Kidney epithelial cell (primary cell): ENCODE results near the gene HAUS1. TPM values are rescaled to one million over a fixed set of nuclear protein-coding genes. Genes with fewer than 3 reads are reported as not detected.
"Not testable (repeated sequence)": the region's sequence is repeated elsewhere in the genome, so short reads cannot be mapped to it uniquely, and the experiment has no call there.

Source experiments
- DNase-seq: peaks from one replicate; pipeline ENCODE4 v3.0.0-alpha.2; 2010; ENCODE audit warnings: low read depth
- H3K27me3 ChIP-seq: 2 replicates; pipeline ENCODE4 v1.6.0; 2011; ENCODE audit warnings: low read length; ENCODE audit not compliant: control insufficient read depth, insufficient read depth
- H3K36me3 ChIP-seq: 2 replicates; pipeline ENCODE4 v1.5.1; 2011; ENCODE audit warnings: low read length; ENCODE audit not compliant: control insufficient read depth, insufficient read depth
- H3K4me3 ChIP-seq: 2 replicates; pipeline ENCODE4 v1.5.1; 2011; ENCODE audit warnings: low read depth, mild to moderate bottlenecking, control low read depth, low read length
- CTCF ChIP-seq: IDR thresholded peaks from 2 replicates; pipeline ENCODE4 v1.5.1; 2011; ENCODE audit warnings: mild to moderate bottlenecking, moderate library complexity, low read length, control low read depth, inconsistent platforms; ENCODE audit not compliant: insufficient read depth, poor library complexity, severe bottlenecking
- total RNA-seq: library from RNA; depleted of rRNA; stranded (reverse); fragments of >200 nt; gene quantifications from 2 replicates; pipeline ENCODE4 v1.2.3, GENCODE V29; 2015

HAUS1 gene
- total RNA-seq, 1 donor from 2014 or later = 28.8 TPM

GRCh38 chr18:46113751-46114150, 9.6 kb downstream of the HAUS1 start:
- TF ChIP-seq CTCF = no peak
- Histone ChIP-seq H3K4me3 (no peak overlapping the region), H3K27me3 (no peaks in the 10 kb centered on the region), H3K36me3 (no peaks in the 10 kb centered on the region)
- DNase-seq = no peak

- DNase-seq, H3K4me3 ChIP-seq, H3K27me3 ChIP-seq, H3K36me3 ChIP-seq: not testable (repeated sequence)
Observed at GRCh38 chr18:46126625-46127024, 22.4 kb downstream of the HAUS1 start.

- no peak for DNase-seq
- TF ChIP-seq CTCF = no peak
- Histone ChIP-seq H3K36me3 (no peaks in the 10 kb centered on the region), H3K4me3 (no peak overlapping the region), H3K27me3 (no peaks in the 10 kb centered on the region)
Observed at GRCh38 chr18:46130061-46130460, 25.9 kb downstream of the HAUS1 start.

- not testable (repeated sequence) for H3K36me3 ChIP-seq, H3K27me3 ChIP-seq, H3K4me3 ChIP-seq, DNase-seq
Observed at GRCh38 chr18:46130549-46130948, 26.4 kb downstream of the HAUS1 start.

GRCh38 chr18:46133534-46133933, 29.3 kb downstream of the HAUS1 start:
- H3K4me3 ChIP-seq = no peak overlapping the region
- no peak for TF ChIP-seq CTCF
- DNase-seq = no peak
- H3K27me3 ChIP-seq = no peaks in the 10 kb centered on the region
- no peaks in the 10 kb centered on the region for H3K36me3 ChIP-seq

- Histone ChIP-seq H3K27me3 (no peaks in the 10 kb centered on the region), H3K4me3 (no peak overlapping the region), H3K36me3 (no peaks in the 10 kb centered on the region)
- DNase-seq = no peak
- no peak for TF ChIP-seq CTCF
Observed at GRCh38 chr18:46134920-46135675, 30.9 kb downstream of the HAUS1 start.

- Histone ChIP-seq H3K4me3 (no peak overlapping the region), H3K36me3 (no peaks in the 10 kb centered on the region), H3K27me3 (no peaks in the 10 kb centered on the region)
- no peak for TF ChIP-seq CTCF
- DNase-seq = no peak
Observed at GRCh38 chr18:46140173-46140572, 36.0 kb downstream of the HAUS1 start.
